Astrocyte (in vitro differentiated cells and primary cell): ENCODE measurements around the gene DUSP2. TPM values are rescaled to one million over a fixed set of nuclear protein-coding genes. Genes with fewer than 3 reads are reported as not detected.

ENCODE experiments used
- DNase-seq: peaks from one replicate; pipeline ENCODE4 v3.0.0-alpha.2; 2010; ENCODE audit warnings: low read depth
- FAIRE-seq: peaks from 2 replicates; lab custom pipeline; 2011; peaks lifted over from hg19 to GRCh38; lab: Jason Lieb, UNC
- H2AFZ ChIP-seq: 2 replicates; pipeline ENCODE4 v1.6.0; 2012; ENCODE audit warnings: low read depth, low read length, inconsistent platforms
- H3K27ac ChIP-seq: 2 replicates; pipeline ENCODE4 v1.5.1; 2011; ENCODE audit warnings: low read depth, low read length, inconsistent platforms
- H3K27me3 ChIP-seq: 2 replicates; pipeline ENCODE4 v1.6.0; 2011; ENCODE audit warnings: low read length, inconsistent platforms; ENCODE audit not compliant: insufficient read depth
- H3K36me3 ChIP-seq: 2 replicates; pipeline ENCODE4 v1.5.1; 2011; ENCODE audit warnings: low read length, inconsistent platforms; ENCODE audit not compliant: insufficient read depth
- H3K4me1 ChIP-seq: 2 replicates; pipeline ENCODE4 v1.5.1; 2011; ENCODE audit warnings: low read length, inconsistent platforms; ENCODE audit not compliant: insufficient read depth
- H3K4me2 ChIP-seq: 2 replicates; pipeline ENCODE4 v1.6.0; 2012; ENCODE audit warnings: low read length, inconsistent platforms
- H3K4me3 ChIP-seq: 2 replicates; pipeline ENCODE4 v1.5.1; 2011; ENCODE audit warnings: low read depth, mild to moderate bottlenecking, low read length, inconsistent platforms; ENCODE audit not compliant: insufficient read depth
- H3K79me2 ChIP-seq: 2 replicates; pipeline ENCODE4 v1.6.0; 2012; ENCODE audit warnings: mild to moderate bottlenecking, low read length, inconsistent platforms; ENCODE audit not compliant: insufficient read depth
- H3K9ac ChIP-seq: 2 replicates; pipeline ENCODE4 v1.6.0; 2012; ENCODE audit warnings: mild to moderate bottlenecking, low read length, inconsistent platforms
- H3K9me3 ChIP-seq: 2 replicates; pipeline ENCODE4 v1.5.1; 2012; ENCODE audit warnings: low read depth, mild to moderate bottlenecking, low read length, inconsistent platforms; ENCODE audit not compliant: insufficient read depth
- H4K20me1 ChIP-seq: 2 replicates; pipeline ENCODE4 v1.6.0; 2012; ENCODE audit warnings: low read length, inconsistent platforms; ENCODE audit not compliant: insufficient read depth
- H3K27ac Mint-ChIP-seq: one replicate; pipeline ENCODE4 v1.8.0; 2021; ENCODE audit warnings: mild to moderate bottlenecking, mixed read lengths; ENCODE audit not compliant: unreplicated experiment
- H3K27me3 Mint-ChIP-seq: one replicate; pipeline ENCODE4 v1.8.0; 2021; ENCODE audit warnings: low read depth, mixed read lengths; ENCODE audit not compliant: unreplicated experiment
- H3K36me3 Mint-ChIP-seq: one replicate; pipeline ENCODE4 v1.8.0; 2021; ENCODE audit warnings: low read depth, mixed read lengths; ENCODE audit not compliant: unreplicated experiment
- H3K4me1 Mint-ChIP-seq: one replicate; pipeline ENCODE4 v1.8.0; 2021; ENCODE audit warnings: low read depth, mixed read lengths; ENCODE audit not compliant: unreplicated experiment
- H3K4me3 Mint-ChIP-seq: one replicate; pipeline ENCODE4 v1.8.0; 2021; ENCODE audit warnings: mild to moderate bottlenecking, moderate library complexity, mixed read lengths; ENCODE audit not compliant: unreplicated experiment
- H3K9me3 Mint-ChIP-seq: one replicate; pipeline ENCODE4 v1.8.0; 2021; ENCODE audit warnings: mild to moderate bottlenecking, mixed read lengths; ENCODE audit not compliant: unreplicated experiment
- EZH2 ChIP-seq: IDR thresholded peaks from 2 replicates; pipeline ENCODE4 v1.6.1; 2012; ENCODE audit warnings: mild to moderate bottlenecking, low read length, inconsistent platforms; ENCODE audit not compliant: insufficient read depth
- total RNA-seq: library from RNA; stranded (reverse); gene quantifications from 2 replicates; pipeline ENCODE4 v1.2.1, GENCODE V29; 2021
- TF ChIP-seq, protein P1 (sequence below): IDR thresholded peaks from 2 replicates; pipeline ENCODE4 v1.5.1; 2011; ENCODE audit warnings: low read depth, mild to moderate bottlenecking, inconsistent platforms, low read length, moderate library complexity; ENCODE audit not compliant: insufficient read depth

The DUSP2 gene
- total RNA-seq, 1 donor from 2014 or later = 0.95 TPM

- no peak overlapping the region for H3K4me3 ChIP-seq
- DNase-seq (no peak), FAIRE-seq (no peak)
- H3K27me3 ChIP-seq = peaks cover 2% of the 10 kb centered on the region
- Mint-ChIP-seq H3K4me1 (peaks cover 5% of the 10 kb centered on the region), H3K4me3 (no peak overlapping the region), H3K27ac (no peak overlapping the region), H3K9me3 (peaks cover 10% of the 10 kb centered on the region), H3K27me3 (peaks cover 25% of the 10 kb centered on the region), H3K36me3 (peaks cover 2% of the 10 kb centered on the region)
- no peaks in the 10 kb centered on the region for H4K20me1 ChIP-seq
- no peaks in the 10 kb centered on the region for H3K36me3 ChIP-seq
- no peak overlapping the region for H3K4me2 ChIP-seq
- H3K9me3 ChIP-seq = peaks cover 13% of the 10 kb centered on the region
- TF ChIP-seq, protein P1, sequence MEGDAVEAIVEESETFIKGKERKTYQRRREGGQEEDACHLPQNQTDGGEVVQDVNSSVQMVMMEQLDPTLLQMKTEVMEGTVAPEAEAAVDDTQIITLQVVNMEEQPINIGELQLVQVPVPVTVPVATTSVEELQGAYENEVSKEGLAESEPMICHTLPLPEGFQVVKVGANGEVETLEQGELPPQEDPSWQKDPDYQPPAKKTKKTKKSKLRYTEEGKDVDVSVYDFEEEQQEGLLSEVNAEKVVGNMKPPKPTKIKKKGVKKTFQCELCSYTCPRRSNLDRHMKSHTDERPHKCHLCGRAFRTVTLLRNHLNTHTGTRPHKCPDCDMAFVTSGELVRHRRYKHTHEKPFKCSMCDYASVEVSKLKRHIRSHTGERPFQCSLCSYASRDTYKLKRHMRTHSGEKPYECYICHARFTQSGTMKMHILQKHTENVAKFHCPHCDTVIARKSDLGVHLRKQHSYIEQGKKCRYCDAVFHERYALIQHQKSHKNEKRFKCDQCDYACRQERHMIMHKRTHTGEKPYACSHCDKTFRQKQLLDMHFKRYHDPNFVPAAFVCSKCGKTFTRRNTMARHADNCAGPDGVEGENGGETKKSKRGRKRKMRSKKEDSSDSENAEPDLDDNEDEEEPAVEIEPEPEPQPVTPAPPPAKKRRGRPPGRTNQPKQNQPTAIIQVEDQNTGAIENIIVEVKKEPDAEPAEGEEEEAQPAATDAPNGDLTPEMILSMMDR = no peak
- no peak for TF ChIP-seq EZH2
- H3K79me2 ChIP-seq = no peaks in the 10 kb centered on the region
- H3K4me1 ChIP-seq = no peaks in the 10 kb centered on the region
- no peak overlapping the region for H3K27ac ChIP-seq
- no peak overlapping the region for H2AFZ ChIP-seq
- H3K9ac ChIP-seq = no peak overlapping the region
Observed at GRCh38 chr2:96107708-96108065, 37.6 kb downstream of the DUSP2 start.

- Histone ChIP-seq H3K27ac (no peak overlapping the region), H3K36me3 (no peaks in the 10 kb centered on the region), H2AFZ (no peak overlapping the region), H3K9ac (no peak overlapping the region), H4K20me1 (no peaks in the 10 kb centered on the region), H3K9me3 (peaks cover 13% of the 10 kb centered on the region), H3K79me2 (no peaks in the 10 kb centered on the region), H3K4me2 (no peak overlapping the region), H3K27me3 (peaks cover 2% of the 10 kb centered on the region), H3K4me1 (no peaks in the 10 kb centered on the region), H3K4me3 (no peak overlapping the region)
- Mint-ChIP-seq H3K9me3 (peaks cover 10% of the 10 kb centered on the region), H3K4me1 (peaks cover 5% of the 10 kb centered on the region), H3K4me3 (no peak overlapping the region), H3K27me3 (peaks cover 23% of the 10 kb centered on the region), H3K27ac (no peak overlapping the region), H3K36me3 (peaks cover 2% of the 10 kb centered on the region)
- FAIRE-seq (no peak), DNase-seq (no peak)
- no peak for TF ChIP-seq EZH2
- TF ChIP-seq, protein P1 = no peak
Observed at GRCh38 chr2:96106991-96107707, 38.1 kb downstream of the DUSP2 start.
